Breast epithelium (tissue), 4 donors: ENCODE measurements around the gene FBN3. TPM values are rescaled to one million over a fixed set of nuclear protein-coding genes. Genes with fewer than 3 reads are reported as not detected.

Source experiments
- DNase-seq, 2 donors: peaks; one replicate each; pipeline ENCODE4 v3.0.0-alpha.2; 2019; ENCODE audit warnings: low spot score in 2 of 2
- H3K27ac ChIP-seq, 2 donors: fragments of 200-600 bp; sonication (generic) in 1 of 2; one replicate each; pipeline ENCODE4 v1.5.1; 2016 to 2019; ENCODE audit warnings: mild to moderate bottlenecking in 1 of 2
- H3K27me3 ChIP-seq, 2 donors: fragments of 200-600 bp; sonication (generic) in 1 of 2; one replicate each; pipeline versions ENCODE4 v1.5.1 to v1.6.0; 2017 to 2019; ENCODE audit warnings: control low read depth in 1 of 2, mild to moderate bottlenecking in 1 of 2
- H3K36me3 ChIP-seq: fragments of 200-600 bp; one replicate; pipeline ENCODE4 v1.5.1; 2019
- H3K4me1 ChIP-seq, 2 donors: fragments of 200-600 bp; sonication (generic); one replicate each; pipeline ENCODE4 v1.5.1; 2016 to 2019; ENCODE audit warnings: control low read depth in 1 of 2
- H3K4me3 ChIP-seq, 3 donors: fragments of 200-600 bp; sonication (generic); 1 replicate in 2 of 3; 2 replicates in 1 of 3; pipeline ENCODE4 v1.5.1; 2016 to 2019; ENCODE audit warnings: mild to moderate bottlenecking in 3 of 3, moderate library complexity in 2 of 3
- H3K9me3 ChIP-seq, 2 donors: fragments of 200-600 bp; sonication (generic) in 1 of 2; one replicate each; pipeline ENCODE4 v1.5.1; 2016 to 2019; ENCODE audit warnings: control low read depth in 1 of 2
- CTCF ChIP-seq, 3 donors: fragments of 450-650 bp; IDR thresholded peaks; one replicate each; pipeline ENCODE4 v1.5.1; 2016 to 2017; ENCODE audit warnings: antibody characterized with exemption in 3 of 3, mild to moderate bottlenecking in 3 of 3, moderate library complexity in 3 of 3
- POLR2A ChIP-seq: fragments of 450-650 bp; IDR thresholded peaks from one replicate; pipeline ENCODE4 v1.6.1; 2016; ENCODE audit warnings: antibody characterized with exemption, mild to moderate bottlenecking, moderate library complexity
- POLR2AphosphoS5 ChIP-seq, 3 donors: sonication (generic); formaldehyde crosslinking; IDR thresholded peaks; one replicate each; pipeline ENCODE4 v1.6.1; 2017; ENCODE audit warnings: antibody characterized with exemption in 3 of 3
- intact Hi-C: fragments of 100-400 bp; cut with DNase I; formaldehyde crosslinking; loops from one replicate; pipeline ENCODE4 v1.15.1; 2023; ENCODE audit warnings: low total_unique reads
- total RNA-seq, 3 donors: library from RNA; depleted of rRNA; stranded (reverse); fragments of >200 nt; gene quantifications; one replicate each; pipeline ENCODE4 v1.1.0, GENCODE V29; 2016

The FBN3 gene
- total RNA-seq, 3 donors from 2014 or later = 0.66 to 7.9 TPM; not detected in 1

- Histone ChIP-seq H3K4me3 (no peak overlapping the region), H3K4me1 (no peaks in the 10 kb centered on the region), H3K9me3 (no peaks in the 10 kb centered on the region), H3K36me3 (no peaks in the 10 kb centered on the region), H3K27ac (no peak overlapping the region), H3K27me3 (peaks cover 6 to 29% of the 10 kb centered on the region in 2 donors)
- DNase-seq = no peak
- intact Hi-C loops = no loop called here
- TF ChIP-seq CTCF (IDR thresholded peaks at IDR 0.05) (no peak), POLR2A (no peak), POLR2AphosphoS5 (IDR thresholded peaks at IDR 0.05) (no peak)
These were observed 1.3 kb downstream of the FBN3 start for GRCh38 chr19:8148088-8148409.

- no peak for DNase-seq
- Histone ChIP-seq H3K4me1 (no peaks in the 10 kb centered on the region), H3K27me3 (peaks cover 6 to 29% of the 10 kb centered on the region in 2 donors), H3K9me3 (no peaks in the 10 kb centered on the region), H3K4me3 (no peak overlapping the region), H3K36me3 (no peaks in the 10 kb centered on the region), H3K27ac (no peak overlapping the region)
- TF ChIP-seq POLR2AphosphoS5 (IDR thresholded peaks at IDR 0.05) (no peak), CTCF (IDR thresholded peaks at IDR 0.05) (no peak), POLR2A (no peak)
- intact Hi-C loops = no loop called here
These were observed 1.8 kb downstream of the FBN3 start for GRCh38 chr19:8147582-8147978.

GRCh38 chr19:8146877-8147581, 2.4 kb downstream of the FBN3 start:
- DNase-seq = no peak
- no peak overlapping the region for H3K27ac ChIP-seq
- no peaks in the 10 kb centered on the region for H3K4me1 ChIP-seq
- peaks cover 6 to 29% of the 10 kb centered on the region in 2 donors for H3K27me3 ChIP-seq
- H3K4me3 ChIP-seq = no peak overlapping the region
- intact Hi-C loops = no loop called here
- H3K9me3 ChIP-seq = no peaks in the 10 kb centered on the region
- no peak for TF ChIP-seq CTCF (IDR thresholded peaks at IDR 0.05)
- no peak for TF ChIP-seq POLR2AphosphoS5 (IDR thresholded peaks at IDR 0.05)
- no peaks in the 10 kb centered on the region for H3K36me3 ChIP-seq

- no peaks in the 10 kb centered on the region for H3K4me1 ChIP-seq
- intact Hi-C loops = no loop called here
- H3K9me3 ChIP-seq = no peaks in the 10 kb centered on the region
- no peaks in the 10 kb centered on the region for H3K36me3 ChIP-seq
- H3K27me3 ChIP-seq = peaks cover 5 to 25% of the 10 kb centered on the region in 2 donors
- TF ChIP-seq POLR2A (no peak), POLR2AphosphoS5 (IDR thresholded peaks at IDR 0.05) (no peak), CTCF (IDR thresholded peaks at IDR 0.05) (no peak)
- DNase-seq = no peak
- H3K27ac ChIP-seq = no peak overlapping the region
- H3K4me3 ChIP-seq = no peak overlapping the region
These were observed 5.0 kb downstream of the FBN3 start for GRCh38 chr19:8144273-8144995.

- no peak for DNase-seq
- Histone ChIP-seq H3K4me1 (no peaks in the 10 kb centered on the region), H3K27me3 (peaks cover 0 to 13% of the 10 kb centered on the region in 2 donors), H3K27ac (no peak overlapping the region), H3K9me3 (no peaks in the 10 kb centered on the region), H3K4me3 (peak overlapping the region in 2 of 3 donors; percentile 29 to 33), H3K36me3 (no peaks in the 10 kb centered on the region)
- intact Hi-C loops = no loop called here
- TF ChIP-seq POLR2A = no peak
- no peak for TF ChIP-seq CTCF (IDR thresholded peaks at IDR 0.05)
- TF ChIP-seq POLR2AphosphoS5 (IDR thresholded peaks at IDR 0.05) = no peak
These were observed 6.4 kb downstream of the FBN3 start for GRCh38 chr19:8143041-8143440.
